ENCODE data around the gene UGT1A8. TPM values are rescaled to one million over a fixed set of nuclear protein-coding genes. Genes with fewer than 3 reads are reported as not detected.

Gene UGT1A8
- total and polyA plus RNA-seq, 2 experiments from 2014 or later, result 0.45 TPM; not detected in 1

DNA sequence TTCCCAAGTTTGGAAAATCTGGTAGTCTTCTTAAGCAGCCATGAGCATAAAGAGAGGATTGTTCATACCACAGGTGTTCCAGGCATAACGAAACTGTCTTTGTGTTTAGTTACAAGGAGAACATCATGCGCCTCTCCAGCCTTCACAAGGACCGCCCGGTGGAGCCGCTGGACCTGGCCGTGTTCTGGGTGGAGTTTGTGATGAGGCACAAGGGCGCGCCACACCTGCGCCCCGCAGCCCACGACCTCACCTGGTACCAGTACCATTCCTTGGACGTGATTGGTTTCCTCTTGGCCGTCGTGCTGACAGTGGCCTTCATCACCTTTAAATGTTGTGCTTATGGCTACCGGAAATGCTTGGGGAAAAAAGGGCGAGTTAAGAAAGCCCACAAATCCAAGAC, 154.7 kb downstream of the UGT1A8 start:
- no peak overlapping the region for H3K4me3 ChIP-seq
- no peaks in the 10 kb centered on the region for H3K27me3 Mint-ChIP-seq (ENCODE audit: insufficient read depth, low read depth, poor library complexity)
- TF ChIP-seq ZNF462 (CRISPR knock-in tag; IDR thresholded peaks at IDR 0.05) (no peak), JUNB (IDR thresholded peaks at IDR 0.05; ENCODE audit: unreplicated experiment) (no peak), EZH2 (IDR thresholded peaks at IDR 0.05; ENCODE audit: low read depth, unreplicated experiment) (no peak), ZNF114 (CRISPR knock-in tag; IDR thresholded peaks at IDR 0.05) (no peak), STAT1 (IDR thresholded peaks at IDR 0.05; ENCODE audit: unreplicated experiment) (no peak), EZH2phosphoT487 (IDR thresholded peaks at IDR 0.05; ENCODE audit: unreplicated experiment) (no peak)
- TF ChIP-seq, protein P1, sequence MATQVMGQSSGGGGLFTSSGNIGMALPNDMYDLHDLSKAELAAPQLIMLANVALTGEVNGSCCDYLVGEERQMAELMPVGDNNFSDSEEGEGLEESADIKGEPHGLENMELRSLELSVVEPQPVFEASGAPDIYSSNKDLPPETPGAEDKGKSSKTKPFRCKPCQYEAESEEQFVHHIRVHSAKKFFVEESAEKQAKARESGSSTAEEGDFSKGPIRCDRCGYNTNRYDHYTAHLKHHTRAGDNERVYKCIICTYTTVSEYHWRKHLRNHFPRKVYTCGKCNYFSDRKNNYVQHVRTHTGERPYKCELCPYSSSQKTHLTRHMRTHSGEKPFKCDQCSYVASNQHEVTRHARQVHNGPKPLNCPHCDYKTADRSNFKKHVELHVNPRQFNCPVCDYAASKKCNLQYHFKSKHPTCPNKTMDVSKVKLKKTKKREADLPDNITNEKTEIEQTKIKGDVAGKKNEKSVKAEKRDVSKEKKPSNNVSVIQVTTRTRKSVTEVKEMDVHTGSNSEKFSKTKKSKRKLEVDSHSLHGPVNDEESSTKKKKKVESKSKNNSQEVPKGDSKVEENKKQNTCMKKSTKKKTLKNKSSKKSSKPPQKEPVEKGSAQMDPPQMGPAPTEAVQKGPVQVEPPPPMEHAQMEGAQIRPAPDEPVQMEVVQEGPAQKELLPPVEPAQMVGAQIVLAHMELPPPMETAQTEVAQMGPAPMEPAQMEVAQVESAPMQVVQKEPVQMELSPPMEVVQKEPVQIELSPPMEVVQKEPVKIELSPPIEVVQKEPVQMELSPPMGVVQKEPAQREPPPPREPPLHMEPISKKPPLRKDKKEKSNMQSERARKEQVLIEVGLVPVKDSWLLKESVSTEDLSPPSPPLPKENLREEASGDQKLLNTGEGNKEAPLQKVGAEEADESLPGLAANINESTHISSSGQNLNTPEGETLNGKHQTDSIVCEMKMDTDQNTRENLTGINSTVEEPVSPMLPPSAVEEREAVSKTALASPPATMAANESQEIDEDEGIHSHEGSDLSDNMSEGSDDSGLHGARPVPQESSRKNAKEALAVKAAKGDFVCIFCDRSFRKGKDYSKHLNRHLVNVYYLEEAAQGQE (IDR thresholded peaks at IDR 0.05; ENCODE audit: unreplicated experiment), result no peak
- H3K36me3 ChIP-seq (ENCODE audit: insufficient read depth), result no peaks in the 10 kb centered on the region
- no peak overlapping the region for H2AFZ ChIP-seq
- no peaks in the 10 kb centered on the region for H3F3A ChIP-seq (replicated peaks; ENCODE audit: low read depth)
- H3K27ac ChIP-seq (ENCODE audit: low read depth), result no peak overlapping the region
- peaks cover 4% of the 10 kb centered on the region; the same call in 2 of the 3 replicates for H3K36me3 Mint-ChIP-seq (ENCODE audit: low read depth)
- H3K4me2 ChIP-seq, result no peak overlapping the region
- no peak overlapping the region for H3K27ac Mint-ChIP-seq
- H3K27me3 ChIP-seq (ENCODE audit: insufficient read depth), result no peaks in the 10 kb centered on the region
- H4K20me1 ChIP-seq (replicated peaks; ENCODE audit: insufficient read depth), result no peaks in the 10 kb centered on the region
- H3K4me1 Mint-ChIP-seq, result peaks cover 9% of the 10 kb centered on the region
- peaks cover 22% of the 10 kb centered on the region for H3K9me3 Mint-ChIP-seq
- no peaks in the 10 kb centered on the region for H3K9me2 ChIP-seq (ENCODE audit: insufficient read depth)
- DNase-seq (ENCODE audit: low spot score) (no peak), ATAC-seq (no peak)
- no peaks in the 10 kb centered on the region for H3K4me1 ChIP-seq (ENCODE audit: insufficient read depth)
- H3K4me3 Mint-ChIP-seq, result no peak overlapping the region
- no peaks in the 10 kb centered on the region for H3K79me2 ChIP-seq (replicated peaks; ENCODE audit: insufficient read depth)
